Activated T-helper 9 cell treated with anti-CD3 and anti-CD28 coated beads, Interleukin-2, amount 50 U/mL, for 16 hours (primary cell): ENCODE measurements around the gene EPYC.
"Not testable (repeated sequence)": the region's sequence is repeated elsewhere in the genome, so short reads cannot be mapped to it uniquely, and the experiment has no call there.

Experiments
- DNase-seq: peaks from one replicate; pipeline ENCODE4 v3.0.0-alpha.2; 2020; ENCODE audit warnings: low read depth

The EPYC gene

DNA sequence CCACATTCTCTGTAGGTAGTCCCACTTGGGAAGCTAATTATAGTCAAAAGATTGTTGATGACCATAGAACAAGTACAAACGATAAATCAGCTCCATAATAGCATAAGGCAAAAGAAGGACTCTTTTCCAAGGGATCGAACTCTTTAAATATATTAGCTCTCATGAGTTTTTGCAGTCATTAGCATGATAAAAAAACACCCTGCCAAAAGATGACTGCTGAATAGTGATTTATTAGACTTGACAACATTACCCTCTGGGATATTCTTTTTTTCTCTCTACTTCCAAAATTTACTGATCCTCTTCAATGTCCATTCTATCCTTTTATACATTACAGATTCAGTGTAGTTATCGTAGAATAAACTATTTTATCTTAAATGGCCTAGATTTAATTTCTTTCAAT, 14.2 kb downstream of the EPYC start:
- DNase-seq: no peak

DNA sequence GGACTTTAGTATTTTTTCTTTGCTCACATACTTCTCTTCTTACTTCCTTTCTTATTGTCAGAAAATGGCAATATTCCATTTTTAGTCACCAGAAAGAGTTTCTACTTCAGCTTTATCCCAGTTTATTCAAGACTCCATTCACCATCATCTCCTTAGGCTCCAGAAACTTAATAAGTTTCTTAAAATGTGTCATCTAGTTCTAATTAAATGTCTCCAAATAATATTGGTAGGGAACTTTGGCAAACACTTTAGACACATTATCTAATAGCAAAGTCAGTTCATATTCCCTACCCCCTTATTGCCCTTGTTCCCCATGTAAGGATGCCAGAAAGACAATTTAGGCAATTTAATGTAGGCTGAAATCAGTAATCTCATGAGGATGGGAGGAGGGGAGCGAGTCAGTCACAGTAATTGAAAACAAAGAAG, 15.1 kb downstream of the EPYC start:
- DNase-seq: no peak

DNA sequence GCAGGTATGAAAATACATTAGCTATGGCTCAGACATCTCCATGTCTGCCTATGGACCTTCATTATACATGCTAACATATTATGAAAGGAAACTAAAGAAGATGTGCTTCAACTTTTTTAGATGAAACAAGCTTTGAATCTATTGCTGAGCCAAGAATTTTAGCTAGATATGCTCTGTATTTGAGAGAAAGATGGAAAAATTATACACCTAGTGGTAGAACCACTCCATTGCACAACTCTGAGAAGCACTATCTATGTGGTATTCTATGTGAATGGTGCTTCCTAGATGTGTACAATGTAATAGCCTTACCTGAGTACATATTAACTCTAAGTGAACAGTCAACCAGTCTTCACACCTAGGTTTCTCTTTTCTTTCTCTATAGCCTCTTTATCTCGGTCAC, 17.3 kb downstream of the EPYC start:
- DNase-seq: no peak

DNA sequence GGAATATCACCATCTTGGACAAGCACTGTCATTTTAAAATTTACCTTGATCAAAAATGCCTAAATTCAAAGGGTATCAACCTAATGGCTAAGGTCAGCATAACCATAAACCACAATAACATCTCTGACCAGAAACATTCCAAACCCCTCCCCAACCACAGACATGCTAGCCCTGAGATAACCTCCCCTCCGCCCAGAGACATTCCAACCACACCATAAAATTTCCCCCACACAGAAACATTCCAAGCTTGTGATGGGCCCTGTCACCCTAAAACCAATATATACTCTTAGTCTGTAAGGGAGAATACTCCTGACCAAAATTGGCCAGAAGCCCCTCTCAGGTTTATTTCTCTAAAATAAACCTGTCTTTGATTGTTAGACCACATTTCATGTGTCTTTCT, 17.7 kb downstream of the EPYC start:
- no peak for DNase-seq

DNA sequence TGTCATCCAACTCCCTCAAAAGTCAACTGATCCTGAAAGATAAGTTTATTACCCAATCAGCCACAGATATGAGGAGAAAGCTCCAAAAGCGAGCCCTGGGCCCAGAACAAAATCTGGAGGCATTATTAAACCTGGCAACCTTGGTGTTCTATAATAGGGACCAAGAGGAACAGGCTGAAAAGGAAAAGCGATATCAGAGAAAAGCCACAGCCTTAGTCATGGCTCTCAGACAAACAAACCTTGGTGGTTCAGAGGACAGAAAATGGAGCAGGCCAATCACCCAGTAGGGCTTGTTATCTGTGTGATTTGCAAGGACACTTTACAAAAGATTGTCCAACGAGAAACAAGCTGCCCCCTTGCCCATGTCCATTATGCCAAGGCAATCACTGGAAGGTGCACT, 19.4 kb downstream of the EPYC start:
- DNase-seq: not testable (repeated sequence)

DNA sequence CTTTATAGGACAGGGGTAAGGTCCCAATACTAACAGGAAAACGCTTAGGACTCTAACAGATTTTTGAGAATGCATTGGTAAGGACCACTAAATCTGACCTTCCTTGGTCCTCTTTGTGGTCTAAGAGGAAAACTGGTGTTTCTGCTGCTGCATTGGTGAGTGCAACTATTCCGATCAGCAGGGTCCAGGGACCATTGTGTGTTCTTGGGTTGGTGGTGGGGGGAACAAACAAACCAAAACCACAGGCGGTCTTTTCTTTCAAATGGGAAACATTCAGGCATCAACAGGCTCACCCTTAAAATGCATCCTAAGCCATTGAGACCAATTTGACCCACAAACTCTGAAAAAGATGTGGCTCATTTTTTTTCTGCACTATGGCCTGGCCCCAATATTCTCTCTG, 20.7 kb downstream of the EPYC start:
- DNase-seq: no peak

DNA sequence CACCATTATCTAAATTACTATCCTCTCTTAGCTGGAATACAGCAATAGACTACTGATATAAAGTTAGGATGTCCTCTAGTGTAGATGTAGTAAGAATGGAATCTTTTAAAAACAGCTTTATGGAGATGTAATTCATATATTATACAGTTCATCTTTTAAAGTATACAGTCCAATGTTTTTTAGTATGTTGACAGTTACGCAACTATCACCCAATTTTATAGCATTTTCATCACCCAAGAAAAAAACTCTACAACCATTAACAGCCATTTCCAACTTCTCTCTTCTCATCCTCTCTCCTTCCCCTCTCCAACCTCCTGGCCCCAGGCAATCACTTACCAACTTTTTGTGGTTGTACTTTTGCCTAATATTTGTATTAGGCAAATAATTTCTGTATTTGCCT, 22.6 kb downstream of the EPYC start:
- no peak for DNase-seq

DNA sequence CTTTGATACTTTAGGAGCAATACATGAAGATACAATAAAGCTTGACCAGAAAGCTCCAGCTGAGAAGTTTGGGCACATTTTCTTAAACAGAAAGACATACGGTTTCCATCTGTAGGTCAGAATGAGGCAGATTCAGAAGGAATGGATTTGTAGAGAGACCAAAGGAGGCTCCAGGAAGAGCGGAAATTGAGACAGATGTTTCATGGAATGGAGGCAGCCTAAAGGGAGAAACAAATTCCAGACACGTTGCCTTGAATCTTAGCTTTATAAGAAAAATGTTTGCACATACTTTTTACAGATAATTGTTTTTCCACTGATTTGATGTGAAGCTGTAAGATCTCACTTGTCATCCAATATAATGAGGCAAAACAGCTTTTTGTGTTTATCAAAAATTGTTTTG, 24.8 kb downstream of the EPYC start:
- no peak for DNase-seq

DNA sequence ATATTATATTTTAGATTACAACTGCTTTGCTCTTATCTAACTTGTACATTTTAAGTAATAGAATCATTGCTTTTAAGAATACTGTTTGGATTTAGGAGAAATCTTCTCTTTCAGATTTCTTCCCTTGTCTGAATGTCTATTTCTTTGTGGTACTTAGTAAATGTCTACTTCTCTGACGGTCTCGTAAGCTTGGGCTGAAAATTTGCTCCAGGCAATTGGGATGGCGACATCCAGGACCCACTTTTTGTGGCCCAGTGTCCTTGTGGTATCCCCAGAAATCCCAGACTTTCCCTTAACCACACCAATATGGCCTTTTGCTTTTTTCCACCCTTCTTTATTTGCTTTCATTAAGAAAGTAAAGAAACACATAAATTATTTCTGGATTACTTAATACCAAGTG, 25.8 kb downstream of the EPYC start:
- no peak for DNase-seq

DNA sequence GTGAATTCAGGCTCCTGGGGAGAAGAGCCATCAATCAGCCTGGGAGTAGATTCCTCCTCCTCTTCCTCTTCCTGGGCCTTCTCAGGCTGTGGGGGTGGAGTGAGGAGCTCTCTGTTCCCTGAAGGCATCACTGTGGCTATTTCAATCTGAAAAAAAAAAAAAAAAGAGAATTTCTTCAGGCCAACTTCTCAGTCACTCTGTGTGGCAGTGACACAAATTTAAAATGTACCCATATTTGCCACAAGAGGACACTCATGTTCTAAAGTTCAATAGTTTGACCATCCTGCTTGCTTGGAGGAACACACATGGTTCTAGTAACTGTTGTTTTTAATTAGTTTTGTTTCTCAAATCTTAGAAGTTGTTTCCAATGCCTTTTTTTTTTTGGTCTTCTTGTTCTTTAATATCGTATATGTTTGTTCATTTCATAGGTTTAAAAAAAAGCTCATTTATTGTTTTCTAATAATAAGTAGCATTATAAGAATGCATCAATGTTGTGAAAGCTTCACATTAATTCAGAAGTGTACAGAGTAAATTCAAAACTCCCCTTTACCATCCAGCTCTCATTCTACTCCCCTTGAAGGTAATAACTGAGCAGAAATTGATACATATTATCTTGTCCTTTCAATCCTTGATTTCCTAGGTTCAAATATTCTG, 26.5 kb downstream of the EPYC start:
- no peak for DNase-seq

DNA sequence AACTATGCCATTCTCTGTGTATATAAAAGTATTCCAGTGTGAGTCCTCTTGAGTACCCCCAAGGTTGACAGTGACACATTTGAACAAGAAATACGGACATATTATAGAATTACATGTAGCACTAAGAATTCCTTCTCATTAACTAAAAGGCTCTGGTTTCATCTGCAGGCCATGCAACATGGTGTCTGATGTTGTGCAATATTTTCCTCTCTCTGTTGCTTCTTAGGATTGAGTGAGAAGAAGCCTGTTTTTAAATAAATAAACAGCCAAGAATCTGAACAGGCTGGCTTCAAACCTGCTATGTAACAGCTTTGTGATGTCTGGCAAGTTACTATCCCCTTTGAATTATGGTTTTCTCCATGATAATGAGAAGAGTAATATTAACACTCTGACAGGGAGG, 27.5 kb downstream of the EPYC start:
- DNase-seq: no peak

DNA sequence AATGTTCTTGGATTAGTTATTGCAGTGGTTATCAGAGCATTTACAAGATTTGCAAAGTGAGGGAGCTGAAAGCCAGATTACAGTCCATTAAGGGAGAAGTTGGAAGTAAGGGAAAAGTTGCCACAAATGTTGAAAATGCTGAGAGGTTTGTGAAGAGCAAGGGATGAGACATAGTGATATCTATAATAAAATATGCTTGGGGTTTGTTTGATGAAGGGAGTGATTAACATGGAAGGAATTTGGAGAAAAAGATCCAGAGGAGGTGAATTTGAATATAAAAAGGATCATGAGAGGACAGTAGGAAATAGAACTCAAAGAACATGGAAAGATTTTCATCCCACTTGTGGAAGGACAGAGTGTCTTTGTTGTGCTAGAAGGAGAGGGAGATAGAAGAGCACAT, 30.5 kb downstream of the EPYC start:
- no peak for DNase-seq

DNA sequence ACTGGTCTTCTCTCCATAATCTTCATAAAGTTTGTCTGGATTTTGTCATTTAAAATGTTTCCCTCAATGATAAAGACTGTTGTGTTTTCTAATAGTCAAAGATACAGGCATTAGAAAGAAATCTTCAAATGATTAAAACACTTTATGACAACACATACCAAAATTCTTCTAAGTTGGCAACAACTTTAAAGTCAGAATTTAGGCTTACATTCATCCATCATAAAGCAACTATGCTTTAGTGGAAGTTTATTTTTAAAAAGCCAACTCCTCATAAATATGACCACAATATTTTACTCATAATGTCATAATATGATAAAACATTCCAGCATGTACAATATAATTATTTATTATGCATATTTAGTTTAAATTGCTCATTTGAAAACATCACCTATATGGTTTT, 32.5 kb downstream of the EPYC start:
- no peak for DNase-seq

DNA sequence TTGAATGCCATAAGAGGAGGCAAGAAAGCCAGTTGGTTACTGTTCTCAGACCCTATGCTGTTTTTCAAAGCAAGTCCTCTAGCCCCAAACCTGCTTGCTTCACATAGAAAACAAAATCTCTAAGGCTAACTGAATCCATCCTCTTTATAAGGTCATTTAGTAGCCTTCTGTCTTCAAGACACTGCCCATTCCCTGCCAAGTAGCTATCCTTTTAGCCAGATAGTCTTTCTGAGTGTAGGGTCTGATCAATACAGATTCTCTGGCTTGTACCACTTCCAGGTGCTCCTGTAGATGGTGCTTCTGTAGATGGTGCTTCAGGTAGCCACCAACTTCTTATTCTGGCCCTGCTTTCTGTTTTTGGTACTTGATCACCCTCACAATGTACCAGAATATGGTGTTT, 33.9 kb downstream of the EPYC start:
- no peak for DNase-seq

DNA sequence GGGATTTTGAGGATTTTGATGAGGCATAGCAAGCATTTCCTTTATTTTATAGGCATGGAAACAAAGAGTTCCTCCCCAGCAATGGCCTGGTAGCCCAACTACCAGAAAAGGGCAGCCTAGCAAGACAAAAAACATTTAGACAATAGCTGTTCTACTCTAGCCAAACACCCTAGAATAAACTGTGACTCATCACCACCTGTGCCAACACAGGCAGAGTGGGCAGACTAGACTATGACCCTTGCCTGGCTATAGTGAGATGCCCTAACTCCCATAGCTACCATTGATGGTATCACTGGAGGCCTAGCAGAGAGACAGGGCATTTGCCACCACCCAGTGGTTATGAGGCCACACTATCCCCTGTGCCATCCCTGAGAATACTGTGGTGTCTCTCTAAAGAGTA, 34.3 kb downstream of the EPYC start:
- no peak for DNase-seq

DNA sequence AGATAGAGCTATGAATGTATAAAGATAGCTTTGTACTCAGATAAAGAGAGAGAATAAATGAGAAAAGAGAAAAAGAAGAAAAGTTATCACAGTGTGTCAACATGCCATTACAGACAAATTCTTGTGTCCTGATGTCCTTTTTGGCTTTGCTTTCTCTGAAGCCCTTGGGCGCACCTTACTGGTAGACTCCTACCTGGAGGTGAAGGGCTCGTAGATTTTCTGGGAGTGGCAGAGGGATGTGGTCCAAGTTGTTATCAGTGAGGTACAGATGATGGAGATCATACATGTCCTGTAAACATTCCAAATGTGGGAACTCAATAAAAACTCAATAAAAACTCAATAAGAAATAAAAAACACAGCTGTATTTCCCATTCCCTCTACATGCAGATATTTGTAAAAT, 34.9 kb downstream of the EPYC start:
- DNase-seq: no peak

DNA sequence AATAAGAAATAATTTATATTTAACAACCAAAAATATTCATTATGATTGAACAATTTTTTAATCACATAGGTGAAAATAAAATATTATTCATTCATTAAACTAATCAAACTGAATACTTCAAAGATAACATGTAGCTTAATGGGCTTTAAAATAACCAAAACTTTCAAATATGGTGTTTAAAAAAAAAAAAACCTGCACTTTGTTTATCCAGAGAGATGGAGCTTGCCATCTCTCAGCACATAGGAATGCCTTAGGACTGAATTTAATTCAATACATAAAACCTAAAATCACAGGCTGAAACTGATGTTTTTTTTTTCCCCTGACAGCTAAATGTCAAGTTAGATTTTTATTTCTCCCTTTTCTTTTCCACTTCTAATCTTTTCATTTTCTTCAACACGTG, 35.4 kb downstream of the EPYC start:
- no peak for DNase-seq

DNA sequence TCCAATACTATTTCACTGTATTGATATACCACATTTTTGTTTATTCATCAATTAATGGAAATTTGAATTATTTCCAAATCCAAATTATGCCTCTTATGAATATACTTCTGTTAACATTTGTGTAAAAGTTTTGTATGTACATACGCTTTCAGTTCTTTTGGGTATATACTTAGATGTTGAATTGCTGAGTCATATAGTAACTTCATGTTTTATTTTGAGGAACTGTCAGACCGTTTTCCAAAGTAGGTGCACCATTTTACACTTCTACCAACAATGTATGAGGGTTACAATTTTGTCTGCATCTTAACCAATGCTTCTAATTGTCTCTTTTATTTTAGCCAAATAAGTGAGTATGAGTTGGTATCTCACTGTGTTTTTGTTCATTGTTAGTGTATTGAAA, 39.6 kb downstream of the EPYC start:
- no peak for DNase-seq

DNA sequence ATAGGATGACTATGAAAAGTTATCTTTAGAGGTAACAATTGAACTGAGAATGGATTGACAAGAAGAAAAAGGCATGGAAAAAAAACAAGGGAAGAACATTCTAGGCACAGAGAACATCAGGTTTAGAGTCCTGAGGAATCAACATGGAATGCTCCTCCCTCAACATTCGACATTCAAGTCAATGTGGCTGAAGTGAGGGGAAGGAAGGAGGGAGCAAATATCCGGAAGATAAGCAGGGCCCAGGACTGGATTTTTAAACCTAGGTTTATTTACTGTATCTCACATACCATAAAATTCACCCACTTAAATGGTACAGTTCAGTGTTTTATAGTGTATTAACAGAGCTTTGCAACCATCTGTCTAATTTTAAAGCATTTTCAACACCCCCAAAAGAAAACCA, 40.2 kb downstream of the EPYC start:
- DNase-seq: no peak

DNA sequence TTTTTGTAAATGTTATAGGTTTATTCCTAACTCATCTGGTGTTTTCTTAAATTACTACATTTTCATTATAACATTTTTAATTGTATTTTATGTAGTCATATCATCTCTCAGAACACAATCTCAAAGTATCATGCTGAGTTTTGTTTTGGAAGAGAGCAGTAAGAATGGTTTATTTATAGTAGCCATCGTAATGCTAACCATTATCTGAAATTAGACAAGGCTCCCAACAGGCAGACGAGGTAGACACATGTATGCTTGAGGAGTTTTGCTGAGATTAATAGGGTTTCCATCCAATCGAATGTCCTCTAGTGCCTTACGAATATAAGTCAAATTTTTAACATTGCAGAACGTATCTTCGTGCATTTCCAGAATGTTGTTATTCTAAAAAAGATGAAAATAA, 40.8 kb downstream of the EPYC start:
- DNase-seq: no peak

DNA sequence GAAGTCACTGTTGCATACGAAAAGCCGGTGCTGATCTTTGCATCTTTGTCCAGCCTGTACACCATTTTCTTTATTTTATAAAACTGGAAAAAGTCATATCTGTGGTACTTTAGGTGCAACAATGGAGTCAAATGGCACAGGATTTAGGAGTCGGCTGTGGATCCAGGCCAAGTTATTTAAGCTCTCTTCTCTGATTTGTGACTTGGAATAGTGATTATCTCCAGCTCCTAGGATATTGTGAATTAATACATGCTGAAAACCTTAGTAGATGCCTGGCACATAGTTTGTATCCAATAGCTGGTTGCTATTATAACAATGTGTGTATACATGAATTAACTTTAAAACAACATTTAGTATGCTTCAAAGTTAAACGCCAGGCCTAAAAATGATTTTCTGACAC, 43.6 kb downstream of the EPYC start:
- DNase-seq: no peak

DNA sequence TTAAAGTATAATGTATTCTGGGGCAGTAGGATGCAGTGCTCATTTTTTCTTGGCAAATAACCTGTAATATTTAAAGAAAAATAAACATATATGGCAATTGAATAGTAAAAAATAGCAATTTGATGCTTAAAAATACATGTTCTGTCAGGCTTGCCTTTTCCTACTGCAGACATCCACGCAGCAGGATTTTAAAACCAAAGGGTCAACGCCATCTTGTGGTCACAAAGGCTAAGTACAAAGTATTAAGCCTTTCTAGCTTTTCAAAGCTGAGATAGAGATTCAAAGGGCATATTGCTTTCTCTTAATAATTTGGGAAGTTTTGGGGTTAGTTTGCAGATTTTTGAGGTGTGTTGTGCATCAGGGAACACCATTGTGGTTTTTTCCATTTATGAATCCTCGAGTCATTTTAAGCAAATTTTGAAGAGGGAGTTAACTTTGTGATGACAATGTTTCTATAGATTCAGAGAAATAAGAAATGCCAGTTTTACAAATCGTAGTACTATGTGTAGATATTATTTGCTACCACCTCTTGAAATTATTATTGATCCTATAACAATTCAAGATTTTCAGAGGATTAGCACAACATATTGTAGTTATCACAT, 45.1 kb downstream of the EPYC start:
- DNase-seq: no peak

DNA sequence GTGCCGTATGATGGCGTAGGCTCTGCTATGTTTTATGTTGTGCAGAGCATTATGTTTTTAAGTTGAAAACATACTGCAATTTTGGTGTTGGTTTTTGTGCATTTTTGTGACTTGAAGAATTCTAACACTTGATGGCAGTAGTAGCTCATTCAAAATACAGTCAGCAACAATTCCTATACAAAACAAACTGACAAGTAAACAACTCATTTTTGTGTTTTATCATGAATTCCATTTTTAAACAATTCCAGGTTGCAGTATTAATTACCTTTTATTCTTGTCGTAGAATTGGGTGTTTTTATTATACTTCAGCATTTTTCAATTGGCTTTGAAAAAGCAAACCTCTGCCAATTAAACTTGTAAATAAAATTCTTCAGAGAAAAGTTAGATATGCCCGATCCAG, 45.7 kb downstream of the EPYC start:
- no peak for DNase-seq

DNA sequence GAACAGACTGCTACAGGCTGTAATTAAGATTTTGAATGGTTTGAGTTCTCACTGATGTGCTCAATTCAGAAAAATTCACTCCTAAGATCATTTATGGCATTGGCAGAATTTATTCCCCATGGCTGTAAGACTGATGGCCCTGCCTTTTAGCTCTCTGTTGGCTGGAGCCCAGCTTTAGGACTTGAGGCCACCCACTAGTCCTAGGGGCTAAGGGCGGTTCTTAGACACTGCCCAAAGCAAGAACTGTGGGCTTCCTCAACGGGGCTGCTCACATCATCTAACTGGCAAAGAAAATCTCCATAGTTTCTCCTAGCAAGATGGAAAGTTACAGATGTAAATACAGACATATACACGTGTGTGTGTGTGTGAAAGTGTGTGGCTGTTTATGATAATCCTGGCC, 46.4 kb downstream of the EPYC start:
- DNase-seq: no peak

DNA sequence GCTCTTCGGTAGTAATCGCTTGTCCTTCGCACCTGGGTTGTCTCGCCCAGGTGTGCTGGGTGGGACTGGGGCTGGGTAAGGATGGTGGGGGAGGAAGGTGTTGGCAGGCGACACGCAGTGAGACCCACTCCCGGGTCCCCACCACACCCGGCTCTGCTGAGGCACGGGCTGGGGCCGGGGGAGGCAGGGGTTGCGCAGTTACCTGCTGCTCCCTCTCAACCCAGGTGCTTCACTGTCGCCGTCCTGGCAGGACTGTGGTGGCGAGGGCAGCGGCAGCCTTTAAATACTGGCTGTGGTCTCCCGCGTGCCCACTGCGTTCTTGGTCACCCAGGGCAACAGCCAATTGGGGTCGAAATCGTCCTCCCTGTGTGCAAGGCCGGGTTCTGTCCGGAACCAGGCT, 49.9 kb downstream of the EPYC start, which contains the start of gene CCER1:
Gene CCER1, minus strand, starts transcription at position 256 of the 400 bp plus-strand sequence. CDS start 434 bp downstream, outside the sequence.
- DNase-seq: no peak
